NK-92 (cell line): ENCODE results near the gene ZNF354C.
"Not testable (repeated sequence)": the region's sequence is repeated elsewhere in the genome, so short reads cannot be mapped to it uniquely, and the experiment has no call there.

Experiments
- DNase-seq: peaks from one replicate; lab custom pipeline; 2025; ENCODE audit not compliant: unreplicated experiment; lab: John Stamatoyannopoulos, UW

Gene ZNF354C

DNA sequence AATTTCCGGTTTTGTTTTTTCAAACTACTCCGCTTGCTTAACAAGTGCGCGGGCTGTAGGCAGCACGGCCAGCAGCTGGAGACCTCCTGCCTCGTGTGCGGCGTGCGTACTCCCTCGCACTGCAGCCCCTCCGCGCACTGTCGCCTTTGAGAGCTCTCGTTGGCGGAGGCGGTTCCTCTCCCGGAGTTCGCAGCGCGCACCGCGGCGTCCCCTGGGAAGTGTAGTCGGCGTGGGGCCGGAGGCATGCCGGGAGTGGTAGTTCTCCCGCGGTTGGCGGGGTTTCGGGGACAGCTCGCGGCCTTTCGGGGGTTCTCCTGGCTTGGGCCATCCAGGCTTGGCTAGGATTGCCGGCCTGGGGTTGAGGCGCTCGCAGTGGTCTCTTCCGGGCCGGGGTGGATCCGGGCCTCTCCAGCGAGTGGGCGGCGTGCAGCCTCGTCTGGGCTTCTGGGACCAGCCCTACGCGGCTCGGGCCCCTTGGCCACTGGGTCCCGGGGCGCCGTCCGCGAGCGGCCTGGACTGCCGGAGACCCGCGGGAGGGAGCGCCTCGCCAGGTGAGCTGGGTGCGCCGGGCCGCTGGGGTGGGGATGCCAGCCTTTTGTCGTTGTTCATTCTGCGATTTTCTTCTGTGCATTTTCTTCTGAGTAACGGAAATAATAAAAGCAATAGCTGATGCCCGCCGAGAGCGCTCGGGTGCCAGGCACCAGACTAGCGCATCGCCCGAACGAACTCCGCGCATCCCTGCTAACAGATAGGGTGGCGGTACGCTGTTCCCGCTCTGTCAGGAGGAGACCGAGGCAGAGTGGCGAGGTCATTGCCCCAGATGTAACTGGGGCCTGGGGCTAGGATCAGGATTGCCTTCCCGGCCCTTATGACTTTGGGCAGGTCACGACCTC, at the start of gene ZNF354C:
TSS of gene ZNF354C (plus strand) at position 258 of the 893 bp plus-strand sequence. CDS start 1,696 bp downstream, outside the sequence.
- DNase-seq: no peak

DNA sequence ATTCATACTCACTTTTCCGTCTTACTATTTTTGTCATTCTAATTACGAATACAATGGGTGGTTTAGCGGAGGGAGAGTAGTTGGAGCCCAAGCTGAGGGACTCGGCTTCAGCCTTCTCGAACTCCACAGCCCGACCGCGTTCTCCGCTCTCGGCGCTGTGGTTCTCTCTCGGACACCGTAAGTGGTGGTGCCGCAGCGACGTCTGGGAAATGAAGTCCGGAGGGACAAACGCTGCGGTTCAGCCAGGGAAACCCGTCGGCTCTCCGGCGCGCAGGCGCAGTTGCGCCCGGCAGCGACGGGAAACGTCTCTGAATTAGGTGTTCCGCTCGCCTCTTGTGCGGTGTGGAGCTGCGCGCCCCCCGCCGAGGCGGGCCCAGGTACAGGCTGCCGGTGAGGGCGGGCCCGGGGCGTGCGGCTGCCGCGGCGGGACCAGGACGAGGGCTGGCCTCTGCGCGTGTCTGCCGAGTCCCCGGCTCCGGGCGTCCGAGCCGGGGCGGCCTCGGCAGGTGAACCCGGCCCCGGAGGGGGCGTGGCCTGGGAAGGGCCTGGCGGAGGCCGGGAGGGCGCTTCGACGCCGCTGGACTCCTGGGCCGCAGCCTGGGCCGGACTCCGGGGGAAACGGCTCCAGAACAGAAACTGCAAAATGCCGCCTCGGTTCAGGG, 36.5 kb upstream of the ZNF354C start, which contains the start of gene ZNF879:
TSS of gene ZNF879 (plus strand) at position 277 of the 662 bp plus-strand sequence. CDS start 1,201 bp downstream, outside the sequence.
- DNase-seq: peak; percentile 17

DNA sequence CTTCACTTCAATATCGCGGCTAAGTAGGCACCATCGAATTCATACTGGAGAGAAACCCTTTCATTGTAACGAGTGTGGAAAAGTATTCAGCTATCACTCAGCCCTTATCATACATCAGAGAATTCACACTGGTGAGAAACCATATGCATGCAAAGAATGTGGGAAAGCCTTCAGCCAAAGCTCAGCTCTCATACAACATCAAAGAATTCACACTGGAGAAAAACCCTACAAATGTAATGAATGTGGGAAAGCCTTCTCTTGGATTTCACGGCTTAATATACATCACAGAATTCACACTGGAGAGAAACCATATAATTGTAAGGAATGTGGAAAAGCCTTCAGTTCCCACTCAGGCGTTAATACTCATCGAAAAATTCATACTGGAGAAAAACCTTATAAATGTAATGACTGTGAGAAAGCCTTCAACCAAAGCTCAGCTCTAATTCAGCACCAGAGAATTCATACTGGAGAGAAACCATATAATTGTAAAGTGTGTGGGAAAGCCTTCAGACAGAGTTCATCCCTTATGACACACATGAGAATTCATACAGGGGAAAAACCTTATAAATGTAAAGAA, 27.1 kb upstream of the ZNF354C start:
- DNase-seq: no peak

DNA sequence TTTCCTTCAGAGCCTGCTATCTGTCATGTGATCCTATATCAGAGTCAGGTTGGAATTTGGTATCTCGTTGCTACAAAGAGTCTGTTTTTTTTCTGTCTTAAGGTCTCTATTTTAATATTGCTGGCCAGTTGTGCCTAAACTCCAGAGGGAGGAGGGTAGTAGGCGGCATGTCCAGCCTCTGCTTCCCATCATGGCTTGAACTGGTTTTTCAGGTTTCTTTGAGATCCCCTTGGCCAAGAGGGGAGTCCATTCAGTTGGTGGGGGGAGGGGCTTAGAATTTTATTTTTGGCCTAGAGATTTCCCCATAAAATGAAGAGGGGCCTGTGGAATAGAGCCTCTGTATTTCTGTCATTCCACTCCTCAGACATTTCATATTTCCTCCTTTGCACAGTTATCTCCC, 15.4 kb upstream of the ZNF354C start:
- DNase-seq: no peak

DNA sequence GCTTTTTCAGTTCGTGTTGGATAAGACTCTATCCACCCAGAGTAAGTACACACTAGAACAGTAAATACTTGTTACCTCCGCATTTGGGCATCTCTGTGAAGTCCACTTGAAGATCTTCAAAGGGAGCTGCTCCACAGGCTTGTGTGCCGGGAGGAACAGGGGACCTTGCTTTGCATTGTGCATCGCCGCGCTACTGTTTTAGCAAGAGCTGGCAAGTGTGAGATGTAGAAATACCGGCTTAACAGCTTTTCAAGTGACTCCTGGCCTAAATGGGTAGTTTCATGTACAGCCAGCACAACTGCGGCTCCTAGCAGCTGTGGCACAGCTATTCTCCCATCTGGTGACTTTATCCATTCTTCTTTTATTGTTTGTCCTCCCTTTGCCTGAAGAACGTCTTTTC, 8.4 kb upstream of the ZNF354C start:
- no peak for DNase-seq

DNA sequence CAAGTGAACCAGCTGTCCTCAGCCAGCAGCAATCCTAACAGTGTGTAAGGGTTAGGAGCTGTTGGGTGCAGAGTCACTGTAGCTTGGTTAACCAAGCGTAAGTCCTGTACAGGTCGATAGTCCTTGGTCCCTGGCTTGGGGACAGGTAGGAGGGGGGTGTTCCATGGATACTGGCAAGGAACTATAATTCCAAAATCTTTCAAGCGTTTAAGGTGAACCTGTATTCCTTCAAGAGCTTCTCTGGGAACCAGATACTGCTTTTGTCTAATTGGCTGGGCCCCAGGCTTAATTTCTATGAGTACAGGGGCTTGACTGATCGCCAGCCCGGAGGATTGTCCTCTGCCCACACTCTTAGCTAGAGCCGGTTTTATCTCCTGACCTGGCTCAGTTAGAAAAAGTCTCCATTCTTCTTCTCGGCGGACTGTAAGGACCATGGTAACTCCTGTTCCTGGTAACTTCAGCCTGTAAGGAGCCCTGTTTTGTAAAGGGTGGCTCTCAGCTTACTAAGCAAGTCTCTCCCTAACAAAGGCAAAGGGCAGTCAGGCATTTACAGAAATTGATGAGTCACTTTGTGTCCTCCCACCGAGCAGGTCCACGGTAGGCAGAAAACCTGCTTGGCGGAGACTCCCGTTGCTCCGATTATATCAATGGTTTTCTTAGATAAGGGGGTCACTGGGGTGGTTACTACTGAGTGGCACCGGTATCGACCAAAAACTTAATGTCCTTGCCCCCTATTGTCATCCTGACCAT, 6.0 kb upstream of the ZNF354C start:
- no peak for DNase-seq

DNA sequence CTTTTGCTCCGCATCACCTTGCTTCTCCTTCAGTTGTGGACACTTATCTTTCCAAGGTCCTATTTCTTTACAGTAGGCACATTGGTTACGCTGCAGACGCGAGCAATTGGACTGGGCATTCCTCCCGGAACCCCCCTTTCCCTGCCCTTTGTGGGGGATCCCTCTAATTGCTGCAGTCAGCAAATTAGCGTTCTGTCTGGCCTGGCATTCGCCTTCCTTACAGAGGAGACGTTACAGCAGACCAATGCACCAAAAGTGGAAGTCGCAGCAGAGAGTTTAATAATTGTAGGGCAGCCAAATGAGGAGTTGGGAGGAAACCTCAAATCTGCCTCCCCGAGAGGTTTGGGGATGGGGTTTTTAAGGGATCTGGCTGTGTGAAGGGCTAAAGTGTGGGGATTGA, 5.3 kb upstream of the ZNF354C start:
- DNase-seq: no peak

DNA sequence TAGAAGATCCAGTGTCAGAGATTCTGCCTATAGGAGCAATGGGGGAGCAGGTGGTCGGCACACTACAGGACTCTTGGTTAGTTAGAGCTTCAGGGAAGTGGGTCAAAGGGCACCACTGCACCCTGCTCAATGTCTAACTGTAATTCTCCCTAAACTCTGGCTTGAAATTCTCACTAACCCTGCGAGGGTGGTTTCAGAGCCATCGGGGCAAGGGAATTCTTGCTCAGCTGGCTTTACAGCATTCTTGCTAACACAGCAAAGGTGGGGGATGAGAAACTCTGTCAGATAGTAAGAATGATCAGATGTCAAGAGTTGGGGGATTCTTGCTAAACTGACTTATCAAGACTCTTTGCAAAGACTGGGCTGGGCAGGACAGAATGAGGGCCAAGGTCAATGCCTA, 4.7 kb upstream of the ZNF354C start:
- no peak for DNase-seq

DNA sequence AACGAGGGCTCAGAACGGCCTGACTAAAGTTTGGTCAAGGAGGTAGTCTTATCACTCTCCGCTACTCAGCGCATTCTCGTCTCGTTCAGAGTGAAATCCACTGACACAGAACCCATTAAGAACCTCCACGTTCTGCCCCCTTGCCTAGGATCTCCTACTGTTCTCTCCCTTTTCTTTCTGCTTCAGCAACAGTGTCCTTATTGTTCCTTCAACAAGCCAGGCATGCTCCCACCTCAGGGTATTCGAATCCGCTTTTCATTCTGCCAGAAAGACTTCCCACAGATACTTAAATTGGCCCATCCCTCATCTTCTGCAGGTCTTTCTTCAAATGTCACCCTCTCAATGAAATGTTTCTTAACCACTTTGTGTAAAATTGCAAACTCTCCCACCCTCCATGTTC, 4.3 kb upstream of the ZNF354C start:
- DNase-seq: no peak

DNA sequence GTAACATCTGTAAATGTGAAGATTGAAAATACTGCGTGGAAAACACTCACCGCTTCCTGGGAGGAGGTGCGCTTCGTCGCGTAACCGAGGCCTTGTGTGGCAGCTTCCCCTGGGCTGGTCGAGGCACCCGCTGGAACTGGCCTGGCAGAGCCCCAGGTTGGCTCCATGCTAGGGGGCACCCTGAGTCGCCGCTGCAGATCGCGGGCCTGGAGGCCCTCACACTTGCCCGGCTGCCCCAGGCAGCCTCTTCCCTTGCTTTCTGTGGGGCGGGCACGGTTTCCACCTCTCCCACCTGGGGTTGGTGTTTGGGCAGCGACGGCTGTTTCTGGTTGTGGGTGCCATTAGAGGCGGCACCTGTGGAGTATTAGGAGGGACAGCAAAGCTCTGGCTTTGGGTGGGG, 852 bp downstream of the ZNF354C start:
- no peak for DNase-seq

DNA sequence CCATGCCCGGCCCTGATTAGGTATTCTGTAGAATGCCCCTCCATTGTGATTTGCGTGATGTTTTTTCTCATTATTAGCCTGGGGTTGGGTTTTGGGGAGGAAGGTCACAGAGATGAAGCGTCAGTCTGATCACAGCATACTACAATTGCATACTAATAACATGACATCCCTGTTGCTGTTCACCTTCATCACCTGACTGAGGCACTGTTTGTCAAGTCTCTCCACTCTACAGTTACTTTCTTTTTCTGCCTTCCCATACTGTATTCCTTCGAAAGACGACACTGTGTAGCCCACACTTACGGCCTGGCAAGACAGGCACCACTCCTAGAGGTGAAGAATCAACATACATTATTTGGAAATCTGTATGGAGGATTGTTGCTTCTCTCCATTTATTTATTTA, 5.5 kb downstream of the ZNF354C start:
- no peak for DNase-seq

DNA sequence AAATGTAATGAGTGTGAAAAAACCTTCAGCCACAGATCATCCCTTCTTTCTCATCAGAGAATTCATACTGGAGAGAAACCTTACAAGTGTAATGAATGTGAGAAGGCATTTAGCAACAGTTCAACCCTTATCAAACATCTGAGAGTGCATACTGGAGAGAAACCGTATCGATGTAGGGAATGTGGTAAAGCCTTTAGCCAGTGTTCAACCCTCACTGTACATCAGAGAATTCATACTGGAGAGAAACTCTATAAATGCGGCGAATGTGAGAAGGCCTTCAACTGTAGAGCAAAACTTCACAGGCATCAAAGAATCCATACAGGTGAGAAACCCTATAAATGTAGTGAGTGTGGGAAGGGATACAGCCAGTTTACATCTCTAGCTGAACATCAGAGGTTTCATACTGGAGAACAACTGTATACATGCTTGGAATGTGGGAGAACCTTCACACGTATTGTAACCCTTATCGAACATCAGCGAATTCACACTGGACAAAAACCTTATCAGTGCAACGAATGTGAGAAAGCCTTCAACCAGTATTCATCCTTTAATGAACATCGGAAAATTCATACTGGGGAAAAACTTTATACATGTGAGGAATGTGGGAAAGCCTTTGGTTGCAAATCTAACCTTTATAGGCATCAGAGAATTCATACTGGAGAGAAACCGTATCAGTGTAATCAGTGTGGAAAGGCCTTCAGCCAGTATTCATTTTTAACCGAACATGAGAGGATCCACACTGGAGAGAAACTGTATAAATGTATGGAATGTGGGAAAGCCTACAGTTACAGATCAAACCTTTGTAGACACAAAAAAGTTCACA, 19.2 kb downstream of the ZNF354C start:
- DNase-seq: no peak

DNA sequence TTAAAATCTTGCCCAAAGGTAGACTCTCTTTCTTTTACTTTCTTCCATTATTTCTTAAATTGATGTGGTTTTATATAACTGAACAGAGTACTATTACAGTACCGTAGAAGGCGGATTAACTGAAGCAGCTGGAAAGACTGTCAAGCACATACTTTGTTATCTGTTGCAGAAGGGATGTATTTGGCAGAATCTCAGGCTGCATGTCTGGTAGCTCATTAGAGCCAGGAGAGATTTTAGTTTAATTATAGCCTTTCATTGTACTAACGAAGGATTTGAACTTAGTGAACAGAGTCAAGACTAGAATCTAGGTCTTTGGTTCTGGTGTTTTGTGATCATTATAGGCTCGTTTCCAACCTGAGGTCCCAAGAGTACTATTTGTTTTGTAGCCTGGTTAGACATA, 20.6 kb downstream of the ZNF354C start:
- DNase-seq: no peak

DNA sequence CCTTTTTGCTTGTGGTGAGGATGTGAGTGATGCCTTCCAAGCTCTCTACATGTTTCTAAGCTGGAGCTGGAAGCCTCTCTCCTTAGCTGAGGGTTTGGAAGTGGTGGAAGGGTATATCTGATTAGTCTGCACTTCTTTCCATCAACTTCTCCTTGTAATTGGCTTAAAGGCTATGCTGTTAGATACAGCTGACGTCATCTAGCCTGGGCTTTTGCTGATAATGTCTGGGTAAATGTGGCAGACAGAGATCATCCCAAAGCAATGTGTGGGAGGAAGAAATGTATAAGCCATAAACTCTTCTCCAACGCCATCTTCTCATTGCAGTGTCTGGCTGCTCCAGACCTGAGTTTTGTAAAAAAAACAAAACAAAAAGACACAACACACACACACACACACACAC, 29.3 kb downstream of the ZNF354C start:
- no peak for DNase-seq

DNA sequence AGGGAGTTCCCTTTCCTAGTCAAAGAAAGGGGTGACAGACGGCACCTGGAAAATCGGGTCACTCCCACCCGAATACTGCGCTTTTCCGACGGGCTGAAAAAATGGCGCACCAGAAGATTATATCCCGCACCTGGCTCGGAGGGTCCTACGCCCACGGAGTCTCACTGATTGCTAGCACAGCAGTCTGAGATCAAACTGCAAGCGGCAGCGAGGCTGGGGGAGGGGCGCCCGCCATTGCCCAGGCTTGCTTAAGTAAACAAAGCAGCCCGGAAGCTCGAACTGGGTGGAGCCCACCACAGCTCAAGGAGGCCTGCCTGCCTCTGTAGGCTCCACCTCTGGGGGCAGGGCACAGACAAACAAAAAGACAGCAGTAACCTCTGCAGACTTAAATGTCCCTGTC, 41.1 kb downstream of the ZNF354C start:
- not testable (repeated sequence) for DNase-seq

DNA sequence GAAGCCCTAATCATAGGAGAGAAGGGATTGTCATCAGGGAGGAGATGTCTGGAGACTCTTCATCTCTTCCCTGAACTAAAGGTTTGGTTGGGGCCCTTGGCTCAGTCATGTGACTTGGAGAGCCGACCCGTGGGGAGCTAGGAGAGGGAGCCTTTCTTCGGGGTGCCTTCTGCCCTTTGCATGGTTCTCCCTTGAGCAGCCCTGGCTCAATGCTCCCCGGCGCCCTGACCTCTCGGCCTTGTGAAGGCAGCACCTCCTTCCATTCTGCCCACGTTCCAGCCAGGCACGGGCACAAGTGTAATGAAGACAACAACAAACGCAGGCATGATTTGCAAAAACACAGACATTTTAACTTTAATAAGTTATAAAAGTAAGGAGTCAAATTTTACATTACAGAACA, 50.4 kb downstream of the ZNF354C start:
- DNase-seq: no peak

DNA sequence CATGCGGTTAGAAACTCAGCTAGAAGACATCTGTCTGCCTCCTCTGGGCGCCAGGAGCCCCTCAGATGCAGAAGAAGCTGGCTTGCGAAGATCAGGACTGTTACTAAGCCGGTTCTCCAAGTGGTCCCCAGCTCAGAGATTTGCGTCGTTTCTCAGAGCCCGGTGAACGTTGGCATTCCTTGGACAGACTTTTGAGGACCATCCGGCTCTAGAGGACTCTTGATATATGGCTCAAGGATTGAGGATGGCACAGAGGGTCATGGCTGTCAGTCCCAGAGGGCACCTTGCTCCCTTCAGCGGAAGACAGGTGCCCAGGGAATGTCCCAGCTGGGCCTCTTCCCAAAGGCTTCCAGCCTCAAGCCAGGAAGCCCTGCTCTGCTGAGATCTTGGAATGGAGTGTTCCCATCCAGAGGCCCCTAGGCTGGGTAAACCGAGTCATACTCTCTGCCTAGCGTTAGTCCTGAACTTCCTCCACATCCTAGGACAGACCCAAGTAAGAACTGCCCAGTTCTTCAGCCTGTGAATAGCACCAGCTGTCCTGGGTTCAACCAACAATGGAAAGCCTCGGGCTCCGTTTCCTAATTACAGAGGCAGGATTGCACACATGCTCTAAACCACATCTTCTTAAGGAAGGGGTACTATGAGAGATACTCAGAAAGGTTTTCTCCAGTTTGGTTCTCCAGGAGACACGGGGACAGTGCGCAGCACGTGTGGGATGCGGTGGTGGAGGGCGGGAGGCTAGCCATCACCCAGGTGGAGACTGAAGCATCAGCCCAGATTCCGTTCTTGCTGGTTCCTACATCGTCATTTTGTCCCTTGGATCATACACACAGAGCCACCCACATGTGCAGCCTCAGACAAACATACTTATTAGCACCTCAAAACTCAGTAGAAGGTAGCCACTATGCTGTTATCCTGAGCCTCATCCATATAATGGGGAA, 51.4 kb downstream of the ZNF354C start:
- no peak for DNase-seq

DNA sequence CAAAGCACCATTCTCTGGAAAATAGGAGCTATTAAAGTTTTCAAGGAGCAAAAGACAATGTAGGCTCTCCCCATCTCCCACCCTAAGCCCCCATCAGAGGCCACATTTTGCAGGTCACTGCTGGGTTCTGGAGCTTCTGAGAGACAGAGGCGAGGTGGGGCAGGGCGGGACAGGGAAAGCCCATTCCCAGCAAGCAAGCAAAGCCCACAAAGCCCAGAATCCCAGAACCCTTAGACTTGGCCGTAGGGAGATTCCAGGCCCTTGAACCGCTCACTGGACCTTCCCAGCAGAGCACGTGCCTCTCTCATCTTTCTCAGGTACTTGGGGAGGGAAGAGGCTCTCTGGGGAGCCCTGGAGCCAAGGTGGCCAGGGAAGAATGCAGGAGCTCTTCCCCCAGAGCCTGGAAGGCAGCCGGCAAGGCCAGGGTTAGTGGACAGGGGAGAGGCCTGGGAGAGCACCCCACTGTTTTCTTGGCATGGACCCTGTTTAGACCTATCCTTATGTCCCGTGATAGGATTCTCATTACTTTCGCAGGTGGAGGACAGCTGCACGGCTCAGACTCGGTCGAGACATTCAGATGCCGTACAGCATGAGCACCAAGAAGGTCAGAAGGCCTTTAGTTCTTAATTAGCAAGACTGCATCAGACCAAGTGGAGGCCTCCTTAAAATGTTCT, 52.4 kb downstream of the ZNF354C start:
- no peak for DNase-seq

DNA sequence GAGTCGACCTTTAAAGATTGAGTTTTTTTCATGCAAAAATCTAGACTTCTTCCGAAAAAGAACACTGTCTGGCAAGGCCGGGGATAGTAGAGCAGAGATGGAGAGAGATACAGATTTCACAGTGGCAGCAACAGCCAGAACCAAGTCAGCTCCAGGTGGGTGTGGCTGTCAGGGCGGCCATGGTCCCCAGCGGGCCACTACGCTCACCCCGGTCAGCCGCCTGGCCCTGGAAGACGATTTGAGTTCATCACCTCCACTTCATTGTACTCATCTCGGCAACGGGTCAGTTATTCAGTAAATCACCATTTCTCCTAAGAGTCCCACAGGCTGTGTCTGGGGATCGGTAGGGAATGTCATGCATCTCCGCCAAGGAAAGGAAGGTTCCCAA, 53.0 kb downstream of the ZNF354C start:
- no peak for DNase-seq
